GM12878 (cell line): ENCODE results near the gene FAM78A.

ENCODE experiments used
- CBX5 ChIP-seq: sonication (generic); IDR thresholded peaks from 2 replicates; pipeline ENCODE4 v1.6.1; 2016; ENCODE audit warnings: low read depth, moderate library complexity, mild to moderate bottlenecking, inconsistent platforms
- CTCF ChIP-seq, 3 experiments: IDR thresholded peaks in 2 of 3; conservative IDR thresholded peaks in 1 of 3; 2 replicates each; pipeline ENCODE4 v1.5.1; 2011; ENCODE audit warnings: low read depth in 3 of 3, low read length in 3 of 3, mild to moderate bottlenecking in 3 of 3, control low read depth in 2 of 3, moderate library complexity in 2 of 3, inconsistent platforms in 1 of 3, mixed read lengths in 1 of 3; ENCODE audit not compliant: control insufficient read depth in 2 of 3, insufficient read depth in 1 of 3; ENCODE audit errors: extremely low read depth in 1 of 3
- PRDM15 ChIP-seq: fragments of 450-650 bp; formaldehyde crosslinking; IDR thresholded peaks from 2 replicates; pipeline ENCODE4 v1.4.0; 2020; ENCODE audit warnings: mild to moderate bottlenecking, moderate library complexity
- ZBTB33 ChIP-seq: fragments of 450-650 bp; IDR thresholded peaks from 2 replicates; pipeline ENCODE4 v1.6.1; 2017; ENCODE audit warnings: mild to moderate bottlenecking

- TF ChIP-seq ZBTB33 (no peak), CTCF (IDR thresholded peaks at IDR 0.05 in 2 of 3, conservative IDR thresholded peaks at IDR 0.05 in 1 of 3; ENCODE audit: control insufficient read depth in 2 of 3, extremely low read depth in 1 of 3, insufficient read depth in 1 of 3, low read depth in 3 of 3, low read length in 3 of 3) (no peak), CBX5 (no peak), PRDM15 (no peak)
Measured at GRCh38 chr9:131282688-131283422, 6.5 kb upstream of the FAM78A start.
